Mucosa of rectum (tissue), 2 donors: ENCODE results near the gene RNF125.
A peak's percentile ranks its signal among the peaks of the same experiment; 100 is the strongest.

ENCODE experiments used
- H3K27ac ChIP-seq, 2 donors: one replicate each; pipeline ENCODE4 v1.7.0; 2013; ENCODE audit warnings: inconsistent platforms in 2 of 2, low read depth in 2 of 2, low read length in 2 of 2
- H3K27me3 ChIP-seq, 2 donors: one replicate each; pipeline ENCODE4 v1.7.0; 2013; ENCODE audit warnings: low read length in 2 of 2; ENCODE audit not compliant: control insufficient read depth in 2 of 2, insufficient read depth in 2 of 2
- H3K36me3 ChIP-seq, 2 donors: one replicate each; pipeline ENCODE4 v1.7.0; 2013; ENCODE audit warnings: low read length in 2 of 2; ENCODE audit not compliant: control insufficient read depth in 2 of 2, insufficient read depth in 2 of 2
- H3K4me1 ChIP-seq, 2 donors: one replicate each; pipeline ENCODE4 v1.7.0; 2013; ENCODE audit warnings: low read length in 2 of 2, mild to moderate bottlenecking in 1 of 2; ENCODE audit not compliant: control insufficient read depth in 2 of 2, insufficient read depth in 2 of 2
- H3K4me3 ChIP-seq, 2 donors: one replicate each; pipeline ENCODE4 v1.7.0; 2013; ENCODE audit warnings: low read length in 2 of 2
- H3K9ac ChIP-seq, 2 donors: one replicate each; pipeline ENCODE4 v1.7.0; 2013; ENCODE audit warnings: low read length in 2 of 2, low read depth in 1 of 2, mild to moderate bottlenecking in 1 of 2
- H3K9me3 ChIP-seq, 2 donors: one replicate each; pipeline ENCODE4 v1.7.0; 2013; ENCODE audit warnings: low read length in 2 of 2; ENCODE audit not compliant: control insufficient read depth in 2 of 2
- donor health status: healthy.
- donor health status: Normal muscosa, but diverticular disease.

Gene RNF125

DNA sequence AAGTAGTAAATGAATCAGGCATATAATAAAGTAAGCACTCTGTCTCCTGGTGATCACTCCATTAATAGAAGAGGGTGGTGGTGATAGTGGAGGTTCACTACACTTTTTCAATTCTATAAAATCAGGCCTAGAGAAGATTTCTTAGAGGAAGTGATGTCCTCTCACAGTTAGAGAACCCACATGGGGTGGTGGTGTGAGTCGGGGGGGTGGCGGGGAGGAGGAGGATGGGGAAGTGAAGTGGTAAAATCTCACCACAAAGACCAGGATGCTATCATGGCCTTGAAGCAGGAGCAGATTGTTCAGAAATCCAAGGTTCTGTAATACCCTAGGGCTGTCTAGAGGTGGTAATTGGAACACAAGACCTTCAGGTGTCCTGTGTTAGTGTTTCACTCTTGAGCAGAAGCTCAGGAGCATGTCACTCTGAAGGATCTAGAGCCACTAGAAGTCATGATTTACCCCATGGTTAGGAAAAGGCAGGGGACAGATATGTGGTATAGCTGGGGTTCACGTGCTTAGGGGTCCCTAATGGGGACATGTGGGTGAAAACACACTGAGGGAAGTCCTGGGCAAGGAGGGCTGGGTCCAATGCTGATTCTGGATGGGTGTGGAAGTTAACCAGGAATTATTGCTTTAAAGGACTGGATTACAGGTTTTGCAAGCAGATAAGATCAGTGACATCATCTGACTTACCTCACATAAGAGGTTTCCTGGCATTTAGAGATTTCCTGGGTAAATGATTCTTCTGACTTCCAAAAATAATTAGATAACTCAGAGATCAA, 31.0 kb downstream of the RNF125 start:
- Histone ChIP-seq H3K4me1 (peaks cover 16 to 19% of the 10 kb centered on the region in 2 donors), H3K27ac (peak overlapping the region; percentile 65 to 84), H3K27me3 (no peaks in the 10 kb centered on the region), H3K9me3 (no peaks in the 10 kb centered on the region), H3K4me3 (peak overlapping the region in 1 of 2 donors; percentile 13), H3K36me3 (peaks cover 0 to 2% of the 10 kb centered on the region in 2 donors), H3K9ac (peak overlapping the region in 1 of 2 donors; percentile 55)

DNA sequence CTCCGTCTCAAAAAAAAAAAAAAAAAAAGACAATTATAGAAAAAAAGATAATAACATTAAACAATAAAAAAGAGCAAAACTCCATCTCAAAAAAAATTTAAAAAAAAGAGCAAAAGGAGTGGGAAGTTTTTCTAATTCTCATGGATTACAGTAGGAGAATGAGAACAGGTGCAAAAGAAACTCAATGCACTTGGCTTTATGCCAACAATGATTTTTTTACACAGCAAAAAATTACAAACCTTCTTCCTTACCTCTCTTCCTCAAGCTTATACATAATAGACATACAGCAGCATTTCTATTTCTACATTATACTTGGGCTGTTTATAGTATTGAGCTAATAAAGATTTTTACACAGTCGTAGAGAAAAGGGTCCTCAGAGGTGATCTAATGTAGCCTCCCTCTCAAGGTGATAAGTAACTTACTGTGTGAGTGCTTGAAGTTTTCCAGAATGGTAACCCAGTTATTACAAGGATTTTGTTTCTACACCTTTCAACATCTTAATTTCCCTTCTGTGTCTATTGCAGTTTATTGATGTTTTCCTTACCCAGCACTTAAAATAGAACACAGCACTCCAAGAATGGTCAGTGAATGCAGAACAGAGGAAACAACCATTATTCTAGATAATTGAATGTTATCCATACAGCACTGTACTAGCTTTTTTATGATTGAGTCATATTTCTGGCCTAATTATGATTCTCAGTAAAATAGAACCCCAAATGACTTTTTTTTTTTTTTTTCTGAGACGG, 38.2 kb downstream of the RNF125 start:
- Histone ChIP-seq H3K4me3 (no peak overlapping the region), H3K27ac (no peak overlapping the region), H3K36me3 (no peaks in the 10 kb centered on the region), H3K27me3 (no peaks in the 10 kb centered on the region), H3K4me1 (peaks cover 0 to 6% of the 10 kb centered on the region in 2 donors), H3K9ac (no peak overlapping the region), H3K9me3 (no peaks in the 10 kb centered on the region)

DNA sequence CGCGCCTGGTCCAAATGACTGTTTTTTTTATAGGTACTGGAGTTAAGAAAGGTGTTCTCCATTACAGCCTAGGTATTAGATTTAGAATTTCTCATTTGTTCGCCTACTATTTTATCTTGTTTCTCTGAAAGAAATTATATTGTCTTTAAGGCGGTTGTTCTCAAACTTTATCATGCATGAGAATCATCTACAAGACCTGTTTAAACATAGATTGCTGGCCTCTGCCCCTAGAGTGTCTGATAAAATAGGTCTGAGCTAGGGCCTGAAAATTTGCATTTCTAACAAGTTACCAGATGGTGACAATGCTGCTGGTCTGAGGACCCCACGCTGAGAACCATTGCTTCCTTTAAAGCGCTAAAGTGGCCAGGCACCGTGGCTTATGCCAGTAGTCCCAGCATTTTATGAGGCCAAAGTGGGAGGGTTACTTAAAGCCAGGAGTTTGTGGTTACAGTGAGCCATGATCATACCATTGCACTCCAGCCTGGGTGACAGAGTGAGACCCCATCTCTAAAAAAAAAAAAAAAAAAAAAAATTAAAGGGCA, 39.1 kb downstream of the RNF125 start:
- Histone ChIP-seq H3K27ac (no peak overlapping the region), H3K9ac (no peak overlapping the region), H3K9me3 (no peaks in the 10 kb centered on the region), H3K36me3 (no peaks in the 10 kb centered on the region), H3K4me1 (peaks cover 0 to 6% of the 10 kb centered on the region in 2 donors), H3K27me3 (no peaks in the 10 kb centered on the region), H3K4me3 (no peak overlapping the region)

DNA sequence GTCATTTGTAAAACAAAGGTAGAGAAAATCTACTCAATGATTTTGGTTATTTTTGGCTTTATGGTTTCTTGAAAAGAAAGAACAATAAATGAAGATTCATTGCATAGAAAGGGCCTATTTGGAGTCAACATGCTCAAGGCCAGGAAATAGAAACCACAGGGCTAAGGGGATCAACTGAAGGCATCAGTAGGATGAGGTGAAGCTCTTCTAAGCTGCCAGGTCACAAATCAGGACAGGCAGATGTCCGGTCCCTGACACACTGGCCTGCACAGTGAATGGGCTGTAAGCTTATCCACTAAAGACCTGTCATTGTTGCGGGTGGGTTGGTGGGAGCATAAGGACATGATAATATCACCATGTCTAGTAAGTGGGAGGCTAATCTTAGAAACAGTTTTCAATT, 41.4 kb downstream of the RNF125 start:
- Histone ChIP-seq H3K27ac (no peak overlapping the region), H3K27me3 (no peaks in the 10 kb centered on the region), H3K9ac (no peak overlapping the region), H3K36me3 (no peaks in the 10 kb centered on the region), H3K4me1 (peaks cover 0 to 6% of the 10 kb centered on the region in 2 donors), H3K9me3 (no peaks in the 10 kb centered on the region), H3K4me3 (no peak overlapping the region)

DNA sequence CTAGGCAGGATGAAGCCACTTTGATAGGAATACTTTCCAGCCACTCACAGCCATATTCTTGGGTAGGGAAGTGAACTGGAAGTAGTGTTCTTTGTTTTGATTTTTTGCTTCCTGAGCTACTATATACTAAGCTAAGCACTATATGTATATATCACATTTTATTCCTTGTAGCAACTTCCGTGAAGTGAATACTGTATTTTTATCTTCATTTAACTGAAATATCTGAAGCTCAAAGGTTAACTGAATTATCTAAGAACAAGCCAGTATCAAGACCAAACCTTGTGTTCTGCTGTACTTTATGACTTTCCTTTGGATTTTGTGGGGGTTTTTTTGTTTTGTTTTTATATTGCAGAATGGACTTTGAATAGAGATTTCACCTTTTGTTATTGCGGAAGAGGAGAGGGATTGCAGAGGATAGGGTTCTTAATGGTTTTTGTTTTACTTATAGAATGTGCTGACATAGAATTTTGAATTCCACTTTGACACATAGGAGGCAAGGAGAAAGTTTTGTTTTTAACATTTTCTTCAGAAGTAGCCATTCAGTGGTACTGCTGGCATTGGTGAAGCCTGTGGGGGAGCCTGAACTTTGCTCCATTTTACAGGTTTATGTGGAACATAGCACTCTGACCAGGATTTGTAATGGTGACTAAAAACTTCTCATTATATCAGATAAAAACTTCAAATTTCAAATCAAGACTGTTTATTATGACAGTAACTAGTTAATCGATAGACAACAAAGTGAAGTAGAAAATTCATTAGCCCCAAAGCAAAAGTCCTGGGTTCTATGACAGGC, 48.9 kb downstream of the RNF125 start:
- Histone ChIP-seq H3K4me3 (no peak overlapping the region), H3K9ac (no peak overlapping the region), H3K27ac (peak overlapping the region; percentile 74 to 78), H3K27me3 (no peaks in the 10 kb centered on the region), H3K9me3 (no peaks in the 10 kb centered on the region), H3K4me1 (peaks cover 0 to 15% of the 10 kb centered on the region in 2 donors), H3K36me3 (peaks cover 0 to 2% of the 10 kb centered on the region in 2 donors)

DNA sequence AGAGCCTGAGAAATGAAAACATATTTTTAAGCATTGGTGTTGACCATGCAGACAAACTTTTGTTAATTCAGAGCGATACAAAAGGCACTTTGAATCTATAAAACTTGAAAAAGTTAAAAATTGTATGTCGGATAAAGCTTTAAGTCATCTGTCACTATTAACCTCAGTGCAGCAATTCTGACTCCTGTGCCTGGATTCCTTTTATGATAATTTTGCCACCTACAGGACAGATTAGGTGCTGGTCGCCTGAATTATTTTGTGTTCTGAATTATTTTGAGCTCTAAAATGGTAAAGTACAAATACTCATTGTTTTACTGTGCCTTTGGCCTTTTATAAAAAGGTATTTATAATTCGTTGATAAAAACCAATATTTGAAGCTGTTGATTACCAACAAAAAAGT, 53.7 kb downstream of the RNF125 start:
- Histone ChIP-seq H3K4me3 (no peak overlapping the region), H3K27me3 (no peaks in the 10 kb centered on the region), H3K9me3 (no peaks in the 10 kb centered on the region), H3K4me1 (peaks cover 0 to 9% of the 10 kb centered on the region in 2 donors), H3K27ac (no peak overlapping the region), H3K9ac (no peak overlapping the region), H3K36me3 (peaks cover 3 to 7% of the 10 kb centered on the region in 2 donors)

DNA sequence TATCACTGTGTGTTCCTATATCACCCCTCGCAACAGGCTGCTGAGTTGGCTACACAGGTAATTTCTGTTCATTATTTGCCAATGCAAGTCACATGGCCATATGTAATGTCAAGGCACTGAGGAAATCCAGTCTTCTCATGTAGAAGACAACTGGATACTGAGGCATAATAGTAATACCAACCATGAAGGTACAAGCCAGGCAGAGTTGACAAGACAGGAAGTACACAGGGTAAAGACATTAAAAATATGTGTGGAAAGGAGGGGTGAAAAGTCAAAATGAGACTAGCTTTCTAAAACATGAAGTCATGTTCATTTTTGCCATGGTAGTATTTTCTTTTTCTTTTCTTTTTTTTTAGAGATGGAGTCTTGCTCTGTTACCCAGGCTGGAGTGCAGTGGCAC, 55.6 kb downstream of the RNF125 start:
- Histone ChIP-seq H3K9me3 (no peaks in the 10 kb centered on the region), H3K27ac (no peak overlapping the region), H3K27me3 (no peaks in the 10 kb centered on the region), H3K4me1 (no peaks in the 10 kb centered on the region), H3K4me3 (no peak overlapping the region), H3K9ac (no peak overlapping the region), H3K36me3 (peaks cover 3 to 7% of the 10 kb centered on the region in 2 donors)

DNA sequence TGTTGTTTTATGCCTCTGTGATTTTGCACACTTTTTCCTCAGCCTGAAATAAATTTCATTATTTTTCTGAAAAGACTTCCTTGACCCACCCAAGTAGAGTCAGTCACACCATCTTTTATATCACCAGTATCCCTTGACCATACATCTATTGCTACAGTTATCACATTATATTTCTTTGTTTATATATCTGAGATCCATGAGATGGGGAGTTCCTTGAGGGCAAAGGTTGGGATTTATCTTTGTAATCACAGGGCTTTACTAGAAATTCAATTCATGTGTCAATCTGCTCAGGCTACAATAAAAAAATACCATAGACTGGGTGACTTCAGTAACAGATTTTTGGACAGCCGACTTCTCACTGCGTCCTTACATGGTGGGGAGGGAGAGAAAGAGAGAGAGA, 60.2 kb downstream of the RNF125 start:
- Histone ChIP-seq H3K4me3 (no peak overlapping the region), H3K4me1 (no peaks in the 10 kb centered on the region), H3K36me3 (peaks cover 3% of the 10 kb centered on the region in 2 donors)

DNA sequence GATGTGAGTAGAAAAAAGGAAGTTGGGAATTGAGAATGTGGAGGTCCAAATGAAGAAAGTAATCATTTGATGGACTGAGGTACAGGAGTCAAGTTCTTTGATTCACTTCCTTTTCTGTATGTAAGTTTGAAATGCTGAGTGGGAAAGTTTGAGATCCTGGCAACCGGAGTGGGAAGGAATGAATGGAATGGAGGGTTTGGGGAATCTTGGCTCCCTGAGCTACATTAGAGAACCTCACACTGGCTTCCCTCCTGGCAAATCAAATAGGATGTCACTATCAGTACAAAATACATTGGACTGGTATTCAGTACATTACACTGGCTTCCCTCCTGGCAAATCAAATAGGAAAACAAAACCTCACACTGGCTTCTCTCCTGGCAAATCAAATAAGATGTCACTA, 63.3 kb downstream of the RNF125 start:
- Histone ChIP-seq H3K9me3 (no peaks in the 10 kb centered on the region), H3K4me3 (no peak overlapping the region), H3K4me1 (peaks cover 6 to 10% of the 10 kb centered on the region in 2 donors), H3K27ac (no peak overlapping the region), H3K27me3 (no peaks in the 10 kb centered on the region), H3K36me3 (no peaks in the 10 kb centered on the region), H3K9ac (no peak overlapping the region)

More for the DNA sequence above, 60.2 kb downstream of the RNF125 start:
- Histone ChIP-seq H3K9me3 (no peaks in the 10 kb centered on the region), H3K27ac (no peak overlapping the region), H3K9ac (no peak overlapping the region), H3K27me3 (no peaks in the 10 kb centered on the region)
